Epithelial cell of prostate (primary cell): Measurements from ENCODE around the gene NRXN3.
"Not testable (repeated sequence)": the region's sequence is repeated elsewhere in the genome, so short reads cannot be mapped to it uniquely, and the experiment has no call there.

Experiments
- DNase-seq: peaks from one replicate; pipeline ENCODE4 v3.0.0-alpha.2; 2011; ENCODE audit warnings: low read depth, low spot score
- H3K27ac ChIP-seq: fragments of 450-650 bp; 2 replicates; pipeline ENCODE4 v1.5.1; 2017; ENCODE audit warnings: mild to moderate bottlenecking

The NRXN3 gene

DNA sequence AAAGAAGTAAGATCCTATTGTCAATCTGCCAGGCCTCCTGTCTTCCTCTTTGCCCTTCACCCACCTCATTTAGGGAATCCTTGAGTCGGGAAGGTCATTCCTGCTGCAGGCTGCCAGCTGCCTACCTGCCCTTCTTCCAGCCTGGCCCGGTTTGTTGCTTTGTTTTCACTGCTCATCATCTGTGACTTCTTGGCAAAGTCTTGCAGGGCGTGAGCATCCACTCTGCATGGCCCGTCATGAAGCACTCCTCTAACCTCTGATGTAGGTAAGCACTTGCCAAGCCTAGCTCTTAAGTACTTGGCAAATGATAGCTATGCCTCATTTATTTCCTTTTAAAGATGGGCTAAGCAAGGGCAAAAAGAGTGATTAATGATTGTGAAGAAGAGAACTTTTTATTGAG is 192.8 kb downstream of the NRXN3 start:
- no peak overlapping the region for H3K27ac ChIP-seq

DNA sequence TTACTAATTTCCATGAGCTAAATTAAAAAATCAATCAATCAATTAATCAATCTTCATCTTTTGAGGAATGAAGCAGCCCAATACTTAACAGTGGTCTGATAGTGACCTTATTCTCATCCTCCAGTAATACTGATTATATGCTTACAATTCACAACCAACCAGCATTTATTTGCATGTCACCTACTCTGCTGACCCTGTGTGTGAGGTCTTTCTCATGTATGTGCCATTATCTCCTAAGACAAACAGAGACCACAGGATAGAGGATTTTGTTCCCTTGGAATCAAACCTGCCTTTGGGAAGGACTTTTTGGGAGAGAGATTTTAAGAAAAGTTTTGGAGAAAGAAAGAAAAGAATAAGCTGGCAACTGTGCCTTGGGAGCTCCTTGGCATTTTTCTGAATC is 197.2 kb downstream of the NRXN3 start:
- DNase-seq: no peak

More for the DNA sequence above, 192.8 kb downstream of the NRXN3 start:
- DNase-seq: no peak

DNA sequence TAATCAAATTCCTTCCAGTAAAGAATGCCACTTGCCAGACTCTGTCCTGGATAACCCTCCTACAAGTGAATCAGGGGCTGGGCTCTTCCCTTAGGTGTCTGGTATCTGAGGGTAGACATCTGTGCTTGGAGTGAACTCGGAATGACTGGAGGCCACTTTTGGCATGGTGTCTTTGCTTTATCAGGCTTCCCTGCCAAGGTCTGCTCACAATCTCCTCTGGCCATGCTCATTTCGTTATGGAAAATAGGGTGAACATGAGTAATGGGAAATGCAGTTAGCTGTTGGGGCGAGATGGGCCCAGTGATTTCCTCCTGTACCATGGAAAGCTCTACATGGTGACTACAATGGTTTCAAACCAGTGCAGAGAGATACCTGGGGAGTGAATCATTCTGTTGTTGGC is 212.9 kb downstream of the NRXN3 start:
- DNase-seq: no peak
- H3K27ac ChIP-seq: no peak overlapping the region

More for the DNA sequence above, 197.2 kb downstream of the NRXN3 start:
- no peak overlapping the region for H3K27ac ChIP-seq

DNA sequence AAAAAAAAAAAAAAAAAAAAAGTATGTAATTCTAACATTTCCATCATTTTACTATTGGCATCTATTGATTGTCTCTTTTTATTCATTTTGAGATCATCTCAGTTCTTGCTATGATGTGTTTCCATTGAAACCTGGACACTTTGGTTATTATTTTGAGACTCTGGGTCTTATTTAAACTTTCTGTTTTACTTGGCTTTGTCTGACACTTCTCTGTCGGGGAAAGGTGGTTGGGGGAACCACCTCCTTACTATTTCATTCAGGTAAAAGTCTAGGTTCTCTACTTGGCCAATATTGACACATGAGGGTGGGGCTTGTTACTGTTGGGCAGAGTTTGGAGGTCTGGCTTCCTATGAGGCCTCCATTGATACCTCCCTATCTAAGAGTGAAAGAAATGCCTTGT is 228.0 kb downstream of the NRXN3 start:
- H3K27ac ChIP-seq: no peak overlapping the region
- DNase-seq: no peak

DNA sequence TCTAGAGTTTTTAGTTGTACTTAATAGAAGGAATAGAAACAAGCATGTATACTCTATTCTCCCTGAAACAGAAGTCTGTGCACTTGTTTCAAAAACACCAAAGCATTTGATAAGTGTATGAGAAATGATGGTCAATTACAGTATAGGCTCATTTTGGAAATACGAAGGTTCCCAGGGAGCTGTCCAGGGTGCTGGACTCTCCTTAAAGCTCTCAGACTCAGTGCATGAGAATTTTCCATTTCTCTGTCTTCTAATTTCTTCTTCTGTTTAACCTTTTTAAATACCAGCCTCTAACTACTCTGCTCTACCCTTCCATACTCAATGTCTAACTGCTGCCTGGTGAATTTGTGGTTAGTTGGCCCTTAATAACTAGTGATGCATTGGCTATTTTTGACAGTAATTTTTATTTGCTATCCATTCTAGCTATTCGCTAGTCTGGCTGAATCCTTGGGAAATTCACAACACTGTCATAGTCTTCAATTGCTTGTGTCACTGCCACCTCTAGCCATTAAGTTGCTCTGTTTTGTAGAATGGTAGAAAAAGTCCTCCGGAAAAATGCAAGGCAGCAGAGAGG is 229.2 kb downstream of the NRXN3 start:
- H3K27ac ChIP-seq: no peak overlapping the region
- no peak for DNase-seq

DNA sequence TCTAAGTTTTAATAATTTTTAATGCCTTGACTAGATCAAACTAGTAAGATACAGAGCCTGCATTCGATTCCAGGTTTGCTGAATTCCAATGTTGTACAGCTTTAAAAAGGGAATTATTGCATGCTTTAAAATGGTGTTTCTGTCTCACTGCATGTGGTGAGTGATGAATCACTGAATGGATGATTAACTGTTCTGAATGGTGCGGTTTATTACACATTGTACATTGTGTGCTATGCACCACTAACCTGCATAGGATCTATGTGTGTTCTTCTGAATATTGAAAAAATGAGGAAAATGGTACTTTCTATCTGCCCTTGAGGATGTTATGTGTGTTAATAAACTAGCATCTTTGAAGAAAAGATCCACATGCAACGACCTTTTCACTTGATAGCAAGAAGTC is 231.7 kb downstream of the NRXN3 start:
- DNase-seq: no peak
- H3K27ac ChIP-seq: no peak overlapping the region

DNA sequence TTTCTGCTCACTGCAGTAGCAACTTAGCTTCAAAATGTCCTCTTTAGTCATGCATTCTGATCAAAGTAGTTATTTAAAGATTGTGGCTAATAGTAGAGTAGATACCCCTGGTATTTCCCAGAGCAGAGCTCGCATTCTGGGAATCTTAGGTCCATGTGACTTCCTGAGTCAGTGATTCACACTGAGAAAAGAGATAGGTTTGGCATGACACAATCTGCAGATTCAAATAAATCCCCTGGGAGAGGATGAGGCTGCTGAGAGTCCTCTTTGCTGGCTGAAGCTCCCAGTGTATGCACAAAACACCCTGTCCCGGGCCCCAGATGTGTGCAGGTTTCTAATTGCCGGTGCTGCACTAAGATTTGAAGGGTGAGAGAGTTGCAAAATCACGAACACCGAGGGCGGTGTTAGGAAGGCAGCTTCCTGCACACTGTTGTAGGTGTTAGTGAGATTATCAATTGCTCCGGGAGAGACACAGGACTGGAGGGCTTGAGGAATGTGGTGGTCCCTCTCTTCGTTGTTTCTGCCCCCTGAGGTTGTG is 233.2 kb downstream of the NRXN3 start:
- DNase-seq: no peak
- H3K27ac ChIP-seq: no peak overlapping the region

DNA sequence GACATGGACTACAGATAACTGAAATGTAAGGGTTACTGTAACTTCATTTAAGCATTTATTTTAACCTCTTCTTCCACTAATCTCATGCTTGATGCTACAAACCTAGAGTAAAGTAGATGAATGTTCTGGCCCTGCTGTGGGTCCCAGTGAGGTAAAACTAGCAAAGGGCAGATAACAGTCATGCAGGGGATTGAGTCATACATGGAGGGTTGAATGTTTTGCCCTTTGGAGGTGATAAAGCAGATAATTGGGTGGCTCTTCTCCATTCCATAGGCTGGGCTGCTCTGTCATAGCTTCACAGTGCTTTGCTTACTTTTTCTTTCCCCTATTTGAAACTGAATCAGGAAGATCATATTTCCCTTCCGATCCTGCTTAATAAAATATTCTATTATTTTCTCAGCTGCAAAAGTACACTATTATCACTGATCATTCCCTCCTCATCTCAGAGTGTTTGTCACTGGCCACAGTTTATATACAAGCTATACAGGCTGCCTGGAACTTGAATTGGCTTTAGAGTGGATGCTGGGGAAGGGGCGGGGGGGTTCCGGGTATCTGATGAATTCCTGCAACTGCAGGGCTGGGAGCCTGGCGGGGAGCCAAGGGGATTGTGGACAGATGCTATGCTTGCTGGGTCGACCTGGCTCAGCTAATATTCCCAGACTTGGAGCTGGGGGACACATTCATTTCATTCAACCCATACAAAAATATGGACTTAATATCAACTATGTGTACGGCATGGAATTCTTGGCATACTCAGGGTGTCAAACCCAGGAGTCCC is 235.1 kb downstream of the NRXN3 start:
- H3K27ac ChIP-seq: no peak overlapping the region
- no peak for DNase-seq

DNA sequence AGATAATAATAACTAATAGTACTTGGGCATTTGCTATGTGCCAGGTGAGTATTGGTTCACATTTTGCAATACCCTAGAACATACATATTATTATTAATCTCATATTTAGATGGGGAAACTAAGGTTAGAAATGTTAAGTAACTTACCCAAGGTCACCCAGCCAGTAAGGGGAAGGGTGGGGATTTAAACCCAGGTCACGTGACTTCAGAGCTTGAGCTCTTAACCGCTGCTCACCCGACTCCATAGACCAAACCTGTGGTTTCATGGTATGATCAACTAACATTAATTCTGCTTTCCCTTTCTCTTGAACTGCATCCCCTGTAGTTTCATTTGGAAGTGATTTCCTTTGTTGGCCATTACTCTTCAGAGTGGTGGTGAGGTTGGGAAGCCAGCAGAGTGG is 242.3 kb downstream of the NRXN3 start:
- H3K27ac ChIP-seq: no peak overlapping the region
- DNase-seq: no peak

DNA sequence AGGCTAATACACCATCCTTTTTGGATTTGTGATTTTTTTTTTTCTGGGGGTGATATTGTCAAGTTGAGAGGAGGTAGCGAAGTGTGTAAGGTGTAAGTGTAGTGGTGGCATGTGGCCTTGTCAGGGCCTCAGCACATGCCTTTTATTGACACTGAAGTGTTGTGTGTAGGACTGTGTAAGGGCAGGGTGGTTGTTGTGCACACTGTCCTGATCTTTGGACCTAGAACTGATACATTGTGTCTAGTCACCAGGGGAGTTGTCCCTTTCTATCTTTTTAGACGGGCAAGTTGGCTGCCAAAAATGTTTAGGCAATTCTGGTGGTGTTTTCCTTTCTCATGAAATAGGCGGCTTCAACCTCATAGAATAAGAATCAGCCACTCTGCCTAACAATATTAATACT is 244.0 kb downstream of the NRXN3 start:
- DNase-seq: no peak
- H3K27ac ChIP-seq: no peak overlapping the region

DNA sequence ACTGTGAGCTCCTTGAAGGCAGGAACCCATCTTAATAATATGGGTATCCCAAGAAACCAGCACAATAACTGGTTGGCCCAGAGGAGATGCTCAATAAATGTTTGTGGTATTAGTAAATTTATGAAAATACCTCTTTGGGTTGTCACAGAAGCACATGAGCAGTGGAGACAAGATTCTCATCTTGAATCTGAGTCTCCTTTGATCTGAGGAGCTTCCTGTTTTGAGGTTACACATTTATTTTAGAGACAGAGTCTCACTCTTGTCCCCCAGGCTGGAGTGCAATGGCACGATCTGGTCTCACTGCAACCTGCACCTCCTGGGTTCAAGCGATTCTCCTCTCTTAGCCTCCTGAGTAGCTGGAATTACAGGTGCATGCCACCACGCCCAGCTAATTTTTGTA is 247.4 kb downstream of the NRXN3 start:
- no peak for DNase-seq
- H3K27ac ChIP-seq: no peak overlapping the region

DNA sequence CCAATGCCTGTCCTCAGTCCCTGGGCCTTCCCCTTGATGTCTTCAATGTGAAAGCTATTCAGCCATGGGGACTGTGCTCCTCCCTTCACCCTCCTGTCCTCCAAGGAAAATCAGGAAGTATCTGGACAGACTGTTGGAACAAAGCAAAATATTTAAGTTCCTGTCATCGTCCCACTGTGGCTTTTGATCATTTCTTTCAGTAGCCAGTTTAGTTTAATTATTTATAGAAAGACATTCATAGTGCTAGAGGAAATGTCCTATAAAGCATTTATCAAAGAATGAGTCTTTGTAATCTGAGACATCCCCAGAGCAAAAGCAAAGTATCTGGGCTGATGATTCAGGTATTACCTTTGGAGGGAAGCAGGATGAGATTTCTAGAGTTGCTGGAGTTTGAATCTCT is 254.1 kb downstream of the NRXN3 start:
- peak overlapping the region; percentile 0 for H3K27ac ChIP-seq
- no peak for DNase-seq

DNA sequence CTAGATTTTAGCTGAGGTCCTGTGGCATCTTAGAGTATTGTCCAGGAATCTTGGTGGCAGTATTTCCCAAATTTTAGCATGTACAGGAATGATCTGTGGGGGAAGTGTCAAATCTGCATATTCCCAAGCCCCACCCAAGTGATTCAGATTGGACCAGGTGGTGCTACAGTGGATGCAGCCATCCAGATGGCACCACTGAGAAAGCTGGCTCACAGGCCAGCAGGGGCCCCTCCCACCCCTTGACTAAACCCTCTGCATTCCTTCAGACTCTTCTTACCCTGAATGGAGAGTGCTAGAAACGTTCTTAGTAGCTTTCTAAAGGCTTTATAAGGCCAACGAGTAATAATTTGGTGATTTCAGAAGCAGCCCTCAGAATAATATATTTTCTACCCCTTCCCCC is 255.2 kb downstream of the NRXN3 start:
- no peak overlapping the region for H3K27ac ChIP-seq
- no peak for DNase-seq

DNA sequence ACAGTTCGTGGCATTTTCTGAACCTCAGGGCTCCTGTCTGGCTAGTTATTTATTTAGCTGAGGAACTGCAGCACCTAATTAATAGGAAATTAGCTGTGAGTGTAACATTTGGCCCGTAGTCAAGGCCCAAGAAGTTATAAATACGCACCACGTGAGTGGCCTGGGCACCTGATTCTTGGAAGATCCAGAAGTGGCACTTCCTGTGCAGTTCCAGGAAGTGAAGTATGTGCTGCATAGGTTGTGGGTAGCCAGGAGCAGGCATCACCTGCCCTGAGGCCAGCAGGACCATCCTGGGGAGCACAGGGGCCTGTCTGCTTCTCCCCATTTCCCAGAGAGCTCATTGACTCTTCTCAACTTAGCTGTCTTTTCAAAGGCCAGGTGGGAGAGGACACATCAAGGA is 255.6 kb downstream of the NRXN3 start:
- no peak overlapping the region for H3K27ac ChIP-seq
- no peak for DNase-seq

DNA sequence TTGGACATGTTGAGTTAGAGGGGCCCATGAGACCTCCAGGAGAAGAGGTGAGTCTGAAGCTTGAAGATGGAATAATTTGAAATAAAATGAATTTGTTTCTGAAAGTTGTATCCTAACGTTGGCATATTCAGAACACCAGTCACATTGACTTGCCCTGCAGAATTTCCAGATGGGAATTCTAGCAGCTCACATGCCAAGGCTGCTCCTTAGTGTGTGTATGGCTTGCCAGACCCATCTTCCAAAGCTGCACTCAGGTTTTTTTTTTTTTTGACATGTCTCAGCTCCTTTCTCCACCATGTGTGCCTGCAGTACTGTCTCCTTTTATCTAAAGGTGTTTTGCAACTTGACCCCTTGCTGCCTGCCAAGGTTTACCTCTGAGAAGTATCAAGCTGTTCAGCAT is 261.9 kb downstream of the NRXN3 start:
- no peak for DNase-seq
- no peak overlapping the region for H3K27ac ChIP-seq

DNA sequence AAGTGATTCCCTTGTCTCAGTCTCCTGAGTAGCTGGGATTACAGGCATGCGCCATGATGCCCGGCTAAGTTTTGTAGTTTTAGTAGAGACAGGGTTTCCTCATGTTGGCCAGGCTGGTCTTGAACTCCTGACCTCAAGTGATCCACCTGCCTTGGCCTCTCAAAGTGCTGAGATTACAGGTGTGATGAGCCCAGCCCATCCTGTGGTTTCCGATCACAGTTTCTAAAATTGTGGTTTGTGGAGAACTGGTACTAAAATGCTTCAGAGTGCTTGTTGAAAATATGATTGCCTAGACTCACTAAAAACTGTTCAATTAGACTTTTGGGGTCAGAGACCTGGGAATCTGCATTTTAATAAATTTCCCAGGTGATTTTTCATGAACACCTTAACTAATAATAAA is 267.3 kb downstream of the NRXN3 start:
- H3K27ac ChIP-seq: not testable (repeated sequence)

DNA sequence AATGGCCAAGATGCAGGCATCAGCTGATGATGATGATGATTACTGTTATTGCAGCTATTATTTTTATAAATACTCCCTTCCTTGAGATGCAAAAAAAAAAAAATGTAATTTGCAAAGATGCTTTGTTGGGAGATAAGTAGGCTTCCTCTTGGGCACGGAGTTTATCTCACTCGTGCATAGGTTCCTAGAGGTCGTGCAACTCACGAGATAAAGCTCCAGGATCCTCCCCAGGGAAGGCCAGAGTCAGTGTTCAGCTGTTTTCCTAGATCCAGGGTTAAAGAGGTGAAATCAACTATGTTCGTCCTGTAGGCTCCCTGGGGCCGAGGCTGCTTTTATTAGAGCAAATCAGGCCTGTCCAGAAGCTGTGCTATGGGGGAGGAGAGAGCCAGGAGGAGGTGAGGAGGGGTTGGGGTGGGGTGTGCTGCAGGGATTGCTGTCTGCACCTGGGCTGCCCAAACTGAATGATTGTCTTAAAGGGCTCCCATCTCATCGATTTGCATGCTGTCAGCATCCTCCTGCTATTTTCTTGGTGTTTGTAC is 270.3 kb downstream of the NRXN3 start:
- DNase-seq: no peak
- no peak overlapping the region for H3K27ac ChIP-seq

More for the DNA sequence above, 267.3 kb downstream of the NRXN3 start:
- not testable (repeated sequence) for DNase-seq

DNA sequence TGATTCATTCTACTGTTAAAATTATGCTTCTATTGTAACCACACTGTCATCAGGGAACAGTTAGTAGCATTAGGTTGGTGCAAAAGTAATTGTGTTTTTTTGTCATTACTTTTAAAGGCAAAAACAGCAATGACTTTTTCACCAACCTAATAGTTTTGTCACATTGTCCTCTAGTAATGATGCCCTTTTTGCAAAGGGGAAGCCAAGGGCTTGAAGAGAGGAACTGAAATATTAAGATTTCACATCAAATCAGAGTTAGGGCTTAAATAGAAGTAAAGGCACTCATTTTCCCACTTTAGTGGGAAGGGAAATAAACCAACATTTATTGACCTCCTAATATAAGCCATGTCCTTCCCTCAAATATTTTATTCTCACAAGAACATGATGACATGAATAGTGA is 273.7 kb downstream of the NRXN3 start:
- no peak for DNase-seq
- no peak overlapping the region for H3K27ac ChIP-seq

DNA sequence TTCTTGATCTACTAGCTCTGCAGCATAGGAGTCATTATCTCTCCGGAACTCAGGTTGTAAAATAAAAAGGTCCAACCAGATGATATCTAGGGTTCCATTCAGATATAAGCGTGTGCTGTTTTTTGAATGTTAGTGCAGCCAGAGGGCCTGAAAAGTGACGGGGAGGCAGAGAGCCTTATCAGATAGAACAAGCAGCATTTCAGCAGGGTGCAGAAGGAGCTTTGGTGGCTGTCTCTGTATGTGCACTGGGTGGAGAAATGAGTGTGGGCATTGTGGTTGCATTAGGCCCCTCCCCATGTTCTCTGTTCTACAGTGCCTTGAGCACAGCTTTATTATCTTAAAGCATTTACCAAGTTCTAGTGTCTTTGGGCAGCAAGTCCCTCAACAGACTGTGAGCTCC is 275.1 kb downstream of the NRXN3 start:
- H3K27ac ChIP-seq: no peak overlapping the region
- no peak for DNase-seq

DNA sequence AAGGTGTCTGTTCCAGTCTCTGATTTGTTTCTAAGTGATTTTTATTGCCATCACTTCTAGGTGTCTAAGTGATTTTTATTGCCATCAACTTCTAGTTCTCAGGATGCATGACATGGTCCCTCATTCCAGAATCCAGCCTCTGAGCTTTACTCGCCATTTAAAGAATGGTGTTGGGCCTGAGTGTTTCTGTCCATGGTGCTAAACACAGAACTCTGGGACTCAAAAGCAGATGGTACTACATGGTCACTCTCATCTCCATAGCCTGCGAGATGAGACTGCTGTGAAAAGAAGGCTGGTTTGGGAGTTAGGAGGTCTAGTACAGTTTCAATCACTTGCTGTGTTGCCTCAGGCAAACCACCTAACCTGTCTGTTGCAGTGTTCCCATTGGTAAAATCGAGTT is 276.6 kb downstream of the NRXN3 start:
- no peak for DNase-seq
- H3K27ac ChIP-seq: no peak overlapping the region
